Measurements from ENCODE around the gene MPIG6B. TPM values are rescaled to one million over a fixed set of nuclear protein-coding genes. Genes with fewer than 3 reads are reported as not detected.
A peak's percentile ranks its signal among the peaks of the same experiment; 100 is the strongest.

Gene MPIG6B
- polyA plus RNA-seq, 3 donors: 0.09 to 0.75 (median 0.68) TPM

- peaks cover 0 to 5% (median 2%) of the 10 kb centered on the region in 3 donors for H3K27me3 Mint-ChIP-seq (ENCODE audit: low read depth in 3 of 3)
- peaks cover 24% of the 10 kb centered on the region for H4K20me1 ChIP-seq (ENCODE audit: insufficient read depth, low read length)
- H3K4me3 ChIP-seq (replicated peaks in 1 of 3; ENCODE audit: low read depth in 2 of 3, low read length in 3 of 3): peak overlapping the region; percentile 74 to 100 (median 96)
- peaks cover 62 to 75% of the 10 kb centered on the region in 2 donors for H3K4me1 ChIP-seq (ENCODE audit: control insufficient read depth in 1 of 2, insufficient read depth in 2 of 2, low read length in 2 of 2)
- peak overlapping the region; percentile 89 for H3K9ac ChIP-seq (ENCODE audit: insufficient read depth, low read length, poor library complexity, severe bottlenecking)
- H2AFZ ChIP-seq (ENCODE audit: insufficient read depth, low read depth, low read length, poor library complexity, severe bottlenecking): peak overlapping the region; percentile 16
- H3K4me3 Mint-ChIP-seq: peak overlapping the region; percentile 99 to 100
- peaks cover 24% of the 10 kb centered on the region in 2 donors for H3K36me3 Mint-ChIP-seq
- peak overlapping the region; percentile 95 to 100 (median 99) for H3K27ac Mint-ChIP-seq
- H3K4me2 ChIP-seq (replicated peaks; ENCODE audit: extremely low read depth, low read length, poor library complexity, severe bottlenecking): peak overlapping the region; percentile 94
- H3K27me3 ChIP-seq (ENCODE audit: control insufficient read depth in 2 of 2, insufficient read depth in 2 of 2, low read length in 2 of 2): no peaks in the 10 kb centered on the region
- peaks cover 18 to 21% of the 10 kb centered on the region in 2 donors for H3K36me3 ChIP-seq (replicated peaks in 1 of 2; ENCODE audit: control insufficient read depth in 1 of 2, insufficient read depth in 2 of 2, low read length in 2 of 2)
- no peak for TF ChIP-seq CTCF (IDR thresholded peaks at IDR 0.05)
- H3K9me3 Mint-ChIP-seq: peaks cover 0 to 2% (median 0%) of the 10 kb centered on the region in 7 donors
- DNase-seq: peak; percentile 34 to 57 (median 42)
- intact Hi-C loops (cut with micrococcal nuclease): loop anchor here in 1 of 2 donors (5.0 to 10.0 kb wide), 3 partner anchors 57 to 193 kb away; partner anchors contain the start of genes ATP6V1G2, CSNK2B, DDX39B and LY6G5B
- H3K79me2 ChIP-seq (ENCODE audit: insufficient read depth, low read length): peaks cover 68% of the 10 kb centered on the region
- no peaks in the 10 kb centered on the region for H3K9me3 ChIP-seq (replicated peaks in 1 of 2; ENCODE audit: control insufficient read depth in 1 of 2, insufficient read depth in 1 of 2, low read length in 2 of 2)
- WGBS (ENCODE audit: insufficient coverage): 0% methylated on average over 6 of the region's 7 CpGs
- peaks cover 63% of the 10 kb centered on the region for H3K4me1 Mint-ChIP-seq
- peak overlapping the region; percentile 91 to 99 for H3K27ac ChIP-seq (ENCODE audit: low read depth in 1 of 2, low read length in 2 of 2)
Observed at GRCh38 chr6:31737315-31737990, 14.3 kb downstream of the MPIG6B start.

GRCh38 chr6:31737991-31738979 is 15.1 kb downstream of the MPIG6B start:
- peaks cover 57 to 67% of the 10 kb centered on the region in 2 donors for H3K4me1 ChIP-seq (ENCODE audit: control insufficient read depth in 1 of 2, insufficient read depth in 2 of 2, low read length in 2 of 2)
- Mint-ChIP-seq H3K27me3 (ENCODE audit: low read depth in 3 of 3) (peaks cover 0 to 5% (median 2%) of the 10 kb centered on the region in 3 donors), H3K36me3 (peaks cover 16 to 26% of the 10 kb centered on the region in 2 donors), H3K4me1 (peaks cover 60% of the 10 kb centered on the region), H3K4me3 (peak overlapping the region; percentile 99 to 100), H3K9me3 (peaks cover 0 to 2% (median 0%) of the 10 kb centered on the region in 7 donors), H3K27ac (peak overlapping the region; percentile 95 to 100 (median 99))
- H3K27me3 ChIP-seq (ENCODE audit: control insufficient read depth in 2 of 2, insufficient read depth in 2 of 2, low read length in 2 of 2): no peaks in the 10 kb centered on the region
- peaks cover 10 to 20% of the 10 kb centered on the region in 2 donors for H3K36me3 ChIP-seq (replicated peaks in 1 of 2; ENCODE audit: control insufficient read depth in 1 of 2, insufficient read depth in 2 of 2, low read length in 2 of 2)
- peak overlapping the region; percentile 89 for H3K9ac ChIP-seq (ENCODE audit: insufficient read depth, low read length, poor library complexity, severe bottlenecking)
- WGBS (ENCODE audit: insufficient coverage): 0% methylated on average over 4 of the region's 6 CpGs
- H3K4me2 ChIP-seq (replicated peaks; ENCODE audit: extremely low read depth, low read length, poor library complexity, severe bottlenecking): peak overlapping the region; percentile 94
- peak overlapping the region; percentile 16 for H2AFZ ChIP-seq (ENCODE audit: insufficient read depth, low read depth, low read length, poor library complexity, severe bottlenecking)
- no peaks in the 10 kb centered on the region for H3K9me3 ChIP-seq (replicated peaks in 1 of 2; ENCODE audit: control insufficient read depth in 1 of 2, insufficient read depth in 1 of 2, low read length in 2 of 2)
- H3K4me3 ChIP-seq (replicated peaks in 1 of 3; ENCODE audit: low read depth in 2 of 3, low read length in 3 of 3): peak overlapping the region; percentile 1 to 100 (median 96)
- H3K27ac ChIP-seq (ENCODE audit: low read depth in 1 of 2, low read length in 2 of 2): peak overlapping the region; percentile 91 to 99
- peak; percentile 88 to 94 (median 90) for DNase-seq
- peaks cover 17% of the 10 kb centered on the region for H4K20me1 ChIP-seq (ENCODE audit: insufficient read depth, low read length)
- peaks cover 60% of the 10 kb centered on the region for H3K79me2 ChIP-seq (ENCODE audit: insufficient read depth, low read length)
- TF ChIP-seq CTCF (IDR thresholded peaks at IDR 0.05): no peak
- intact Hi-C loops (cut with micrococcal nuclease): loop anchor here in 1 of 2 donors (2.0 to 10.0 kb wide), 4 partner anchors 31 to 193 kb away; partner anchors contain the start of genes ATP6V1G2, CSNK2B, DDX39B and LY6G5B
